Measurements from ENCODE around the gene GRIP1. TPM values are rescaled to one million over a fixed set of nuclear protein-coding genes. Genes with fewer than 3 reads are reported as not detected.
"Not testable (repeated sequence)": the region's sequence is repeated elsewhere in the genome, so short reads cannot be mapped to it uniquely, and the experiment has no call there.

GRIP1 gene
- total RNA-seq, 1 experiment from 2014 or later, result 0.91 TPM

- no peak for DNase-seq (ENCODE audit: low spot score)
These were observed 355.9 kb downstream of the GRIP1 start for GRCh38 chr12:66323017-66323416.

GRCh38 chr12:66321435-66321834 is 357.4 kb downstream of the GRIP1 start:
- DNase-seq (ENCODE audit: low spot score), result no peak

- DNase-seq (ENCODE audit: low spot score), result no peak
These were observed 357.9 kb downstream of the GRIP1 start for GRCh38 chr12:66320996-66321395.

- DNase-seq (ENCODE audit: low spot score), result no peak
These were observed 359.5 kb downstream of the GRIP1 start for GRCh38 chr12:66319266-66319954.

GRCh38 chr12:66314278-66314677 is 364.6 kb downstream of the GRIP1 start:
- DNase-seq (ENCODE audit: low spot score), result no peak

GRCh38 chr12:66312189-66312588 is 366.7 kb downstream of the GRIP1 start:
- DNase-seq (ENCODE audit: low spot score), result no peak

GRCh38 chr12:66309606-66310005 is 369.3 kb downstream of the GRIP1 start:
- no peak for DNase-seq (ENCODE audit: low spot score)

- DNase-seq (ENCODE audit: low spot score), result no peak
These were observed 374.5 kb downstream of the GRIP1 start for GRCh38 chr12:66304296-66304900.

GRCh38 chr12:66303316-66303804 is 375.5 kb downstream of the GRIP1 start:
- DNase-seq (ENCODE audit: low spot score), result not testable (repeated sequence)

- DNase-seq (ENCODE audit: low spot score), result no peak
These were observed 376.1 kb downstream of the GRIP1 start for GRCh38 chr12:66302827-66303169.

GRCh38 chr12:66301944-66302826 is 376.7 kb downstream of the GRIP1 start, which contains the start of gene HELB:
Gene HELB, plus strand, starts transcription at chr12:66302493. Its CDS starts 111 bp downstream, at chr12:66302604.
- DNase-seq (ENCODE audit: low spot score), result peak; percentile 93

- no peak for DNase-seq (ENCODE audit: low spot score)
These were observed 381.0 kb downstream of the GRIP1 start for GRCh38 chr12:66297923-66298322.

Measured in H4 (cell line).